Hepatocyte (in vitro differentiated cells): Measurements from ENCODE around the gene CALHM1.

Experiments
- CTCF ChIP-seq: fragments of 200-600 bp; sonication (generic); IDR thresholded peaks from 2 replicates; pipeline ENCODE4 v1.5.1; 2016; ENCODE audit warnings: antibody characterized with exemption, mild to moderate bottlenecking; ENCODE audit not compliant: poor library complexity
- EZH2 ChIP-seq: fragments of 200-600 bp; sonication (generic); IDR thresholded peaks from 2 replicates; pipeline ENCODE4 v1.6.1; 2016; ENCODE audit warnings: antibody characterized with exemption, mild to moderate bottlenecking, borderline replicate concordance
- EZH2phosphoT487 ChIP-seq: fragments of 200-600 bp; sonication (generic); IDR thresholded peaks from one replicate; pipeline ENCODE4 v1.6.1; 2018; ENCODE audit warnings: antibody characterized with exemption, mild to moderate bottlenecking, low read depth, moderate library complexity; ENCODE audit not compliant: unreplicated experiment, severe bottlenecking

GRCh38 chr10:103413564-103413963 lies 45.1 kb downstream of the CALHM1 start:
- TF ChIP-seq EZH2 = no peak
- no peak for TF ChIP-seq CTCF
- no peak for TF ChIP-seq EZH2phosphoT487
